ELR (cell line): ENCODE data around the gene ARHGEF10L.

Source experiments
- DNase-seq: peaks from one replicate; pipeline ENCODE4 v3.0.0-alpha.2; 2015; ENCODE audit warnings: low read depth

Gene ARHGEF10L

DNA sequence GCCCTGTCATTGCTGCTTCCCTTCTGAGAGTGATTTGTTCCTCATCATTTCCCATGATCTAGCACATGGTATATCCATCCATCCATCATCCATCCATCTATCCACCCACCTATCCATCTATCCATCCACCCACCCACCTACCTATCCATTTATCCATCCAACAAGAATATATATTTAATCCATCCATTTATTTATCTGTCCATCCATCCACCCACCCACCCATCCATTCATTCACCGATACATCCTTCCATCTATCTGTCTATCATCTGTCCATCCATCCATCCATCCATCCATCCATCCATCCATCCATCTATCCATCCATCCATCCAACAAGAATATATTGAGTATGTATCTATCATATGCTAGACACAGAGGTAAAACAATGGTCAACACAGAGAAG lies 115.7 kb downstream of the ARHGEF10L start:
- no peak for DNase-seq

DNA sequence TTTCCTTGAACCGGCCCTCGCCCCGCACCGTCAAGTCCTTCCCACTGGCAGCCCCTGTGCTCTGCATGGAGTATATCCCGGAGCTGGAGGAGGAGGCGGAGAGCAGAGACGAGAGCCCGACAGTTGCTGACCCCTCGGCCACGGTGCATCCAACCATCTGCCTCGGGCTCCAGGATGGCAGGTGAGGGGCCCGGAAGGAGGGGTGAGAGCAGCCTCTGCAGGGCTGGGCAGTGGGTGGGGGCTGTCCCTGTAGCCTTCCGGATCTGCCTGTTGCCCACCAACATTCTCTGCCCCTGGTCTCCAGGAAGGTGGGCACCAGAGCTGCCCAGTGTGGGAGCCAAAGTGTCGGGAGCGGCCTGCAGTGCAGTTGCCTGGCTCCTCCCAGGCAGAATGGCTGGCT lies 116.4 kb downstream of the ARHGEF10L start:
- DNase-seq = no peak

DNA sequence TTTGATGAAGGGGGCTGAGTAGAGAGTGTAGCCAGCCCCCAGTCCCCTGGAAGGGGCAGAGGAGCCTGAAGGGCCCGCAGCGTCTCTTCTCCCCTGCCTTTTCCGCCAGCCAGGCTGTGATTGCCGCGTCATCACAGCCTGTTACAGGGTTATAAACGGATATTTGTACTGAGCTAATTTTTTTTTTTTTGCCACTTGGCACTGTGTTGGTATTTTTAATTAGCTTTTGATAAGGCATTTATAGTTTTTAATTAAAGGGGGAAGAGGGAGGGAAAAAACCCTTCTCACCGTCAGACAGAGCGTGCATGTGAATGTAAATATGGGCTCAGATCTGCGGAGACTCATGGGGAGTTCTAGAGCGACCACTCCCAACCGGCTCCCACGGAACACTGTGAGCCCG lies 117.9 kb downstream of the ARHGEF10L start:
- DNase-seq = no peak

DNA sequence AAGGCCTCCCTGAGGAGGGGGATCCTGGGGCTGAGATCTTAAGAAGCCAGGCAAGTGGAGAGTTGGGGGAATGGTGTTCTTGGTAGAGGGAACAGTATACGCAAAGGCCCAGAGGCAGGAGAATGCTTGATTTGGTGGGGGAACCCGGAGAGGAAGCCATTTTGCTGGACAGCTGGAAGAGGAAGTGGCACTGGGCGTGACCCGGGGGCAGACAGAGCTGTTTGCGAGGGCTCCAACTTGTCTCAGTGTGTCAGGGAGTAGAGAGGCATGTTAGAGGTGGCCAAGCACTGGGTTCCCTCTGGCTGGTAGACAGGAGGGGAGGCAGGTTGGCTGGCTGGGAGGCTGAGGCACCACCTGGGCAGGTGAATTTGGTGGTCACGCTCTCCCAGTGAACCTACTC lies 119.3 kb downstream of the ARHGEF10L start:
- DNase-seq = no peak

DNA sequence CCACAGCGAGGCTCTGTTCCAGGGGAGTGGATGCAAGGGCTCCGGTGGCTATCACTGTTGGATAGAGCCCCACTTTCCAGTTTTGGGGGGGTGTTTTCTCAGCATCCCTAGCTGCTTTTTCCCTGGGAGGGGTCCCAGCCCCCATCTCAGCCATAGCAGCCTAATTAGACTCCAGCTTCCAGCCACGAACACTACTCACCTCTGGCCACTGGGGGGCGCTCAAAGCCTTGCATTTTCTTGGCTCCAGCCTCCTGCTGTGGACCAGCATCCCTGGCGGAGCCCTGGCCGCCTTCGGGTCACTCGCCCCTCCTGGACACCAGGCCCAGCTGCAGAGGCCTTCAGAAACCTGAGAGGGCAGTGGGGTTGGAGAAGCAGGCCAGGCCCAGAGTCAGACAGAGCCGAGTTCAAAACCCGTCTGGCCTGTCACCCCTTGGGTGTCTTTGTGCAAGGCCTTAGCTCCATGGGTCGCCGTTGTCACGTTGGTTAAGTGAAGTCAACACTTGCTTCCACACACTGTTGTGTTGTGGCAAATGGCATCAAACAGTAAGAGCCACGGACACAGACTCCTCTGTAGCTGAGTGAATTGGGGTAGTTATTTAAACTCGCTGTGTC lies 122.2 kb downstream of the ARHGEF10L start:
- DNase-seq = peak; percentile 61

DNA sequence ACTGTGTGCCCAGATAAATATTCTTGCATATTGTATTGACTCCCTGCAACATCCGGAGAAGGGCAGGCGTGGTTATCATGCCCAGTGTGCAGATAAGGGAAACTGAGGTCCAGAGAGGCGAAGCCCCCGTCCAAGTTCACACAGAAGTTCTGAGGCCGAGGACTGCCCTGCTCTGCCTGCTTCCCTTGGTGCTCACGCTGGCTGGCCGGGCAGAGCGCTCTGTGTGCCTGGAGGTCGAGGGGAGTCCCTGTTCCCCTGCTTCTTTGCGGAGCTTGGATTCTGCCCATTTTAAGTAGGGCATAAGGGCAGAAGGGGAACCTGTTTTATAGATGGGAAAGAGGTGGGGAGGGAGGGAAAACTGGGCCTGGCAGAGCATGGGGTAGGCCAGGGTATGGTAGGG lies 122.8 kb downstream of the ARHGEF10L start:
- DNase-seq = no peak

DNA sequence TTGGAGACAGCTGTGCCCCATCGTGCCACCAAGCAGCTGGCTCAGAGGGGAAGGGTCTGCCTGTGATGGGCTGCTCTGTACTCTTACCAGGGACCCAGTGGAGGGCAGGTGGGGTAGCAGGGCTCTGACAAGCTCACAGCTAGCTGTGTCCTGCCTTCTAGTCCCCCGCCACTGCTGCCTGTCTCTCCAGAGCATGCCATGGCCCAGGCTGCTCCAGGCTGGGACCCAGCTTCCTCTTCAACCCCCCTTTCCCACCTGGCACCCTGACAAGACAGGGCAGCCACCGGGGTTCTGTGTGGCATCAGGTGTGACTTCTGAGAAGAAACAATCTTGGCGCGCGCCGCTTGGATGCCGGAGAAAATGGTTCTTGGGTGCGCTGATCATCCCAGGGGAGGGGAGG lies 123.3 kb downstream of the ARHGEF10L start:
- no peak for DNase-seq

DNA sequence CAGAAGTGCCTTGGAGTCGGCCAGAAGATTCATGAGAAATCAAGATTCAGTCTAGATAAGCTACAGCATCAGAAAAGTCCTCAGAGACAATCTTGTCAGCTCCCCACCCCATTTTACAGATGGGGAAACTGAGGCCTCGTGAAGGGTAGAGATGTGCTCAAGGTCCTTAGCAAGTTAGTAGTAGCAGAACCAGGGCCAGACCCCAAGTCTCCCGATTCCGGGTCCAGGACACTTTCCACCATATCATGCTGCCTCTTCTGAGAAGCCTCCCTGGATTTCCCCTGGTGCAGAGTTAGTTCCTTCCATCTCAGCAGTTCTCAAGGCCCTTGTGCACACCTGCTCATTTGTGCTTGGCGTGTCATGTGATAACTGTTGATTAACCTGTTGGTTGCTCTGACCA lies 124.1 kb downstream of the ARHGEF10L start:
- no peak for DNase-seq

DNA sequence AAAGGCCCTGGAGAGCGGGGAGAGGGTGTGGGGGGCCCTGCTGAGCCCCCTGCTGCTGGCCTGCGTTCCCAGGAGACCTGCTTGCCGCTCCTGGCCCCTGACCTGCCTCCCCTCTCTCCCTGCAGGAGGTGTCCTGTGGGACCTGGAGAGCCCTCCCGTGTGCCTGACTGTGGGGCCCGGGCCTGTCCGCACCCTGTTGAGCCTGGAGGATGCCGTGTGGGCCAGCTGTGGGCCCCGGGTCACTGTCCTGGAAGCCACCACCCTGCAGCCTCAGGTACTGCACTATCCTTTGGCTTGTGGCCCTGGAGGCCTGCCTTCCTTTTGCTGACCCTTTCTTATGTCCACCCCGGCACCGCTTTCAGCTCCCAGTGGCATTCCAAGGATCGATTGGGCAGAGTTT lies 124.8 kb downstream of the ARHGEF10L start:
- DNase-seq = no peak

DNA sequence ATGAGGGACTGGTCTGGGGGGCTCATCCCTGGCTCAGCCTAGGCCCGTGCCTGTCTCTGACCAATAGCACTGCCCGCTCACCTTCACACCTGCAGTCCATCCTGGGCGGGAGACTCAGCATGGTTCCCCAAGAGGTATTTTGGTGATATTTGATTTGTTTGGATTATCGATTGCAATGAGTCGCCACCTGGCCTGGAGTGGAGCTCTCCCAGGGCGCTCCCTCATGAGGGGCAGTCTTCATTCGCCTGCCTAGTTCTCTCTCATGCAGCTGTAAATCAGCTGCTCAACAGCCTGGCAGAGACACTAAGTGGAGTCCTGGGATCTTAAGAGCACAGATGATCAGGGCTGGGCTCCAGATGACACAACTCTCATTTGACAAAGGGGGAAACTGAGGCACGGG lies 125.6 kb downstream of the ARHGEF10L start:
- no peak for DNase-seq

DNA sequence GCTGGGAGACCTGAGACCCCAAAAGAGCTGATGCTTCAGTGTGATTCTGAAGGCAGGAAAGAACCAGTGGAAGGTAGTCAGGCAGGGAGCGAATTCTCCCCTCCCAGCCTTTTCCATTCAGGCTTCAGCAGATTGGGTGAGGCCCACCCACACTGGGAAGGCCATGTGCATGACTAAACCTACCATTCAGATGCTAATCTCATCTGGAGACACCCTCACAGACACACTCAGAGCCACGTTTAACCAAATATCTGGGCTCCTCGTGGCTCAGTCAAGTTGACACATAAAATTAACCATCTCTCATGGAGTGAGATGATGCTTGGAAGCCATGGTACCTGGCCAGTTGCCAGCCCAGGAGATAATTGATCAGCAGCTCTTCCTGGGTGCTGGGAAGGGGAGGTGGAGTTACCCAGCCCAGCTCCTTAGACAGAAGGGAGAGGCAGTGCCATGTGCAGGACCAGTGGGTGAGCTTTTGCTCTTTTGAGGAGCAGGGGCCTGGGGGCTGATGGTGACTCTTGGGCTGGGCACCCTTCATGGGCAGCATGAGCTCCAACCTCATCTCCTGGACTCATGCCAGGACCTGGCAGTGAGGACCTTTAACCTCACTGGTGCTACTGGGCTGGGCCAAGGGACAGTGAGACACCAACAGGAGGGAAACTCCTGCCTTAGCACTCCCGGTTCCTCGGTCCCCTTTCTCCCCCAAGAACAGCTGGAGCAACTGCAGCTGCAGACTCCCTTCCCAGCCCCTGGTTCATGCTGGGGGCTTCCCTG lies 126.6 kb downstream of the ARHGEF10L start:
- DNase-seq = peak; percentile 55

DNA sequence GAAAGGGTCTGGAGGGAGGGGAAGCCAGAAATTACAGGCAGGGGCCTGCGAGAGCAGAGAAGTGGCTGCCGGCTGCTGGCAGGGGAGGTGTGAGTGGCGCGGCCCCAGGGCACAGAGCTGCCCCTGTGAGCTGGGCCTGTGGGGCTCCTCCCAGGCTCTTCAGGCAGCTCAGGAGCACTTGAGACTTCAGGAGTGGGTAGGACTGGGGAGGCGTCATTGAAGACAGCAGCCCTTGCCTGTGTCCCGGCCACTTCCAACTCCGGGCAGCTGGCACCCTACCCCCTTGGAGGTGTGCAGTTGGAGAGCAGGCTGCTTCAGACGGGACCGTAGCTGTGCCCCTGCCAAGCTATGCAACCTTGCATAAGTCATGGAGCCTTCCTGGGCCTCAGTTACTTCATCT lies 128.1 kb downstream of the ARHGEF10L start:
- no peak for DNase-seq

DNA sequence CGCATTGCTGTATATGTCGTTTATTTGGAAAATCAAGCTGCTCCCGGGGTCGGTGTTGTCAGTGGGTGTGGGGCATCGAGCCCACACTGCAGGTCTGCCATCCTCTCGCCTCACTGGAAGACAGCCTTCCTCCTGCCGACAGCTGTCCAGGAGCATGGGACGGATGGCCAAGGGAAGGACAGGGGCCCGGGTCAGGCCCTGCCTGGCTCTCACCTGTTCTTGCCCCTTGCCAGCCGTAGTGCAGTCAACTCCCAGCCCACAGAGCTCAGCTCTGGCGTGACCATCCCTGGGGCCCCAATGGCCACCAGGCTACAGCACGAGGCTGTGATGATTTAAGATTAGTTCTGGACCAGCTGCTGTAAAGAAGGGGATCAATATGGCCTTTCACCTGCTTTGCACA lies 128.7 kb downstream of the ARHGEF10L start:
- no peak for DNase-seq

DNA sequence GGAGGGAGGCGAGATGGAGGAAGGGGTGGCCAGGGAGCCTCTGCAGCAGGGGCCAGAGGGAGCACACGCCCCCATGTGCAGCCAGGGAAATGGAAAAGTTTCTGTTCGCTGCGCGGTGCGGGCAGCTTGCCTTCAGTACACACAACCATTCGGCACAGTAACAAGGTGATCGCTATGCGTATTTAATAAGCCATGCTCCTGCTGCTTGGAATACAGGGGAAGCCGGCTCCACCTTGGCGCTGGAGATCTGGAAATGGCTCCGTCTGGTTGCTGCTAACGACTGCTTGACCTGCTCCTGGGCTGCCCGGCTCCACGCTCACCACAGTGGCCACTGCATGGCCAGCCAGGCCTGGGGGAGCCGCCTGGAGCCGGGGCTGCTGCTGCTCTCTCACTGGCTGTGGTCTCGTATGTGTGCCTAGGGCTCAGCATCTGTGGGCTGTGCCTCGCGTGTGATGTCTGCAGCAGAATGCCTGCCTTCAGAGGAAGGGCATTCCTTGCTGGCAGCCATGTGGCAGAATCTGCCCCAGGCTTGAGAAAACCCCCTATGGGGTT lies 129.2 kb downstream of the ARHGEF10L start:
- no peak for DNase-seq

DNA sequence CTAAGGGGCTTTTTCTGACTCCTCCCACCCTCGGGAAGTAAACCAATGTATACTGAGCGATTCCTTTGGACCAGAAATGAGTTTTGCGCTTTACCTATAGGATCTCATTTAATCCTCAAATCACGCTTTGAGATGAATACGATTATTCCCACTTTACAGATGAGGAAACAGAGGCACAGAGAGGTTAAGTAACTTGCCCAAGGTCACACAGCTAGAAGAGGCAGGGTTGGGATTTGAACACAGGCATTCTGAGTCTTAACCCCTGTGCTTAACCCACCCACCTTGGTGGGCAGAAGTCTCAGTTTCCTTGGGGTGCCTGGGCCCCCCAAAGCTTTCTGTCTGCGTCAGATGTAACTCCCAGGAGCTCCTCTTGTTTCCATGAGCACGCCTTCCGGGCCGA lies 129.8 kb downstream of the ARHGEF10L start:
- DNase-seq = no peak

DNA sequence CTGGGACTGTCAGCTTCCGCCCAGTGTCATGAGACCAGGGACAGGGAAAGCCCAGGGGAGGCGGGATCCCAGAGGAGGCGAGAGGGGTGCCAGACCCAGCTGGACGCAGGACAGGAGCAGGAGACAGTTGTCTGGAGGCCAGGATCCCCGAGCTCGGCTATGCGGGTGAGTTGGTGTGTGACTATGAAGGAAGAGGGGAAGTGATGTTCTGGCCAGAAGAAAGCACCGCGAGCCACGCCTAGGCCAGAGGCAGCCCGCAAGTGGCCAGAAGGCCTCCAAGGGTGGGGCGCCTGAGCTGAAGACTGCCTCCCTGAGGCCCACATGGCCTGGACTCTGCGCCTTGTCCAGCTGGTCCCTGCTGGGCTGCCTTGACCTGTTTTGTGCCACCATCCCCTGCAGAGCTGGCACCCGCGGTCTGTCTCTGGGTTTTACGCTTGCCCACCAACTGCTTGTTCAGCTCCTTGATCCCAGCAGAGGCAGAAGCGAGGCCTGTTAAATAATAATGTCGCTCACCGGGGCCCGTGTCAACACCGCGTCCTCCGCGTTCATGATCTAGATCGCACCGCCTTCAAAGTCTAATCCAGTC lies 130.5 kb downstream of the ARHGEF10L start:
- DNase-seq = no peak

DNA sequence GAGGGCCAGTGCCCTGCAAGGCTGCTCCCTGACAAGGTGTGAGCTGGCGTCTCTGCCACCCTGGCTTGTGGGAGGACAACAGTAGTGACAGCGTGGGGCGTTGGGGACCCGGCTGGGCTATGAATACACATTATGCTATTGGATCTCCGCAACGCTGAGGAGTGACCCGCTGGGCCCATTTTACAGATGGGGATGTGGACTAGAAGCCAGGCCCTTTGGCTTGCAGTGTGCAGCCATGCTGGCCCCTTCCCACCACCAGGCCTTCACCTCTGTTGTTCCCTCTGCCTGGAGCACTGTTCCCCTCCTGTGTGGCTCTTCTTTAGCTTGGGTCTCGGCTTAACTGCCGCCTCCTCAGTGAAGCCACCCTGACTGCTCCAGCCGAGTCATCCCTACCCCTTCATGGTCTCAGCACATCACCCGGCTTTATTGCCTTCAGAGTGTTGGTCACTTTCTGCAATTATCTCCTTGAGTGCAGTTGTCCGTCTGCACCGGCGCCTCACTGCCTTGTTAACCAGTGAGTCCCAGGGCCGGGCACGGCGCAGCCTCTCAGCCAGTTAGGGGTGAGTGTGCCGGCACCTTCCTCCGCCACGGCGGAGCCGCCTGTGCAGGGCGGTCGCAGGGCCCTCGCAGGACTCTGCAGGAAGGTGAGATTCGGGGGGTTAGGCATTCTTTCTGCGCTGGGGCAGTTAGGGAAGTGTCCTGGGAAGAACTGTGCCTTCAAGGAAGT lies 131.3 kb downstream of the ARHGEF10L start:
- no peak for DNase-seq

DNA sequence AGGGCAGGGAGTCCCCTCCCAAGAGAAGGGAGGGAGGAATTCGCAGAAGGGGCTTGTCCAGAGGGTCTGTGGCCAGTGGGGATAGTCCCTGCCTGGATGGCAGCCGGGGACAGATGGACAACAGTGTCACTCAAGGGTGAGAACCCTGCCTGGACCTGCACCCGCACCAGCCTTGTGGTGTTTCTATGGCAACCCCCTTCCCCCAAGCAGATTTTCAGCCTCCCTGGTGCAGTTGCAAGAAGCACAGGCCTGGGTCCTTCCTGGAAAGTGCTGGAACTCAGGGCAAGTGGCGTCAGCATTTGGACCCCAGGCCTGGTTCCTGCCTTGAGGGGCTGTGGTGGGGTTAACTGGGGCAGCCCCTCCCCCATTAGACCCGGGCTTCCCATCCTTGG lies 131.8 kb downstream of the ARHGEF10L start:
- no peak for DNase-seq

DNA sequence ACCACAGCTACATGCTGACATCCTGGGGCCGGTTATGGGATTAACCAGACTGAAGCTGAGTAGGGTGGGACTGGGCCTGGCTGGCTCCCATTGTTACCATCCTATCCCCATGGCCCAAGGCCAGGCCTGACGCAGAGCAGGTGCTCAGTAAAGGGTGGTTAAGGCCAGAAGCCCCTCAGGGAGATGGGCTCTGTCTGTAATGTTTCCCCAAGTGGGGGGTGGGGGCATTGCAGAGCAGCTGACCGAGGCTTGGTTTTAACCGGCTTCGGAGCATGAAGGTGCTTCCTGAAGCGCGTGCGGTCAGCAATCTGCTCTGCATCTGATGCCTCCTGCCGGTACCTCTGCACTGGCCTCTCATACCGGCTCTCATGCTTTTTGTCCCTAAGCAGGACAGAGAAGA lies 132.2 kb downstream of the ARHGEF10L start:
- DNase-seq = no peak

DNA sequence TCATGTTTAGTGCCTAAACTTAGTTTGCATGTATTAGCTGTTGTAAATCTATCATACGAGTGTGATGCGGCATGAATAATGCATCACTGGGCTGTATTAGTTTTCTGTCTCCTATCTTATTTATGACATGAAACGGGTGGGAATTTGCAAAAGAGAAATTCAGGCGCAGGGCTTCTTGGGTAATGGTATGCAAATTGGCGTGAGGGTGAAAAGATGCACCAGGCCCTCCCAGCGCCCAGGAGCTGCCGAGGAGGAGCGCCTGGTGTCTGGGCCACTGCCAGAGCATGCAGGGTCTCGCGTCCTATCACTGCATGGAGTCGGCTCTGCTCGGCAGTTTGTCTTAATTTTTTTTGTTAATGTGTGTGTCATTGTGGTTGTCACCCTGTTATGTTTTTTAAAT lies 132.7 kb downstream of the ARHGEF10L start:
- no peak for DNase-seq

DNA sequence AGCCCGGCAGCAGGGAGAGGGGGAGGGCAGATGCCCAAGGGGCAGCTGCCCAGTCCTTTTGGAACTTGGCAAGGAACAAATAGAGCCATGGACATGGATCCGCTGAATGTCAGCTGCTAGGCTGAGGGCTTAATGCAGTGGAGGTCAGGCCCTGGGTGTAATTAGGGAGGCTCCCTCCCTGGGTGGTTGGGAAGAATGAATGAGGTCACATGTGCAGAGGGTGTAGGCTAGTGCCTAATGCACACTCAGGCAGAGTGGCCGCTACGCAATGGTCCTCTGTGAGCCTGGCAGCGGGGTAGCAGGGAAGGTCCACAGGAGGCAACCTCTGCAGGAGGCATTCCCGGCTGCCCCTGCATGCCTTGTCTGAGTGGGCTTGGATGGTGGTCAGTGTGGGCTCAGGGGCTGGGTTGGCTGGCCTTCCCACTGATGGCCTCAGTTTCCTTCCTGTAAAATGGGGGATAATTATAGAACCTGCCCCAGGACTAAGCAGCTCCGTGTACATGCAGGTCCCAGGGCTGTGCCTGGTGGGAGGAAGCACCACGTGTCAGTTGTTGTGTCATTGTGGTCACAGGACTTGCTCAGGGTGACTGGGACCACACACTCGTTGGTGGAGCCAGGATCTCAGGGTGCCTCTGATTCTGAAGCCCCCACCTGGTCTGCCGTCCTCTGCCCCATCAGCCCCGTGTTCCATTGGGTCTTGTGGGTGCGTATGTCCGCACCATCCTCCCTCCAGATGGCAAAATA lies 134.0 kb downstream of the ARHGEF10L start:
- no peak for DNase-seq
